ENCODE data around the gene BIN1.

DNA sequence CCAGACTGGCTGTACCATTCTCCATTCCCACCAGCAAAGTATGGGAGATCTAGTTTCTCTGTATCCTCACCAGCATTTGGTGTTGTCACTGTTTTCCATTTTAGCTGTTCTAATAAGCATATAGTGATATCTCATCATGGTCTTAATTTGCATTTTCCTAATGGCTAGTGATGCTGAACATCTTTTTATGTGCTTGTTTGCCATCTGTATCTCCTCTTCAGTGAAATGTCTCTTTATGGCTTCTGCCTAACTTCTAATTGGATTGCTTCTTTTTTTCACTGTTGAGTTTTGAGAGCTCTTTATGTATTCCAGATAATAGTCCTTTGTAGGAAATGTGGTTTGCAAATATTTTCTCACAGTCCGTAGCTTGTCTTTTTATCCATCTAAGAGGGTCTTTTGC lies 18.9 kb upstream of the BIN1 start:
- TF ChIP-seq, protein P1, sequence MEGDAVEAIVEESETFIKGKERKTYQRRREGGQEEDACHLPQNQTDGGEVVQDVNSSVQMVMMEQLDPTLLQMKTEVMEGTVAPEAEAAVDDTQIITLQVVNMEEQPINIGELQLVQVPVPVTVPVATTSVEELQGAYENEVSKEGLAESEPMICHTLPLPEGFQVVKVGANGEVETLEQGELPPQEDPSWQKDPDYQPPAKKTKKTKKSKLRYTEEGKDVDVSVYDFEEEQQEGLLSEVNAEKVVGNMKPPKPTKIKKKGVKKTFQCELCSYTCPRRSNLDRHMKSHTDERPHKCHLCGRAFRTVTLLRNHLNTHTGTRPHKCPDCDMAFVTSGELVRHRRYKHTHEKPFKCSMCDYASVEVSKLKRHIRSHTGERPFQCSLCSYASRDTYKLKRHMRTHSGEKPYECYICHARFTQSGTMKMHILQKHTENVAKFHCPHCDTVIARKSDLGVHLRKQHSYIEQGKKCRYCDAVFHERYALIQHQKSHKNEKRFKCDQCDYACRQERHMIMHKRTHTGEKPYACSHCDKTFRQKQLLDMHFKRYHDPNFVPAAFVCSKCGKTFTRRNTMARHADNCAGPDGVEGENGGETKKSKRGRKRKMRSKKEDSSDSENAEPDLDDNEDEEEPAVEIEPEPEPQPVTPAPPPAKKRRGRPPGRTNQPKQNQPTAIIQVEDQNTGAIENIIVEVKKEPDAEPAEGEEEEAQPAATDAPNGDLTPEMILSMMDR (IDR thresholded peaks at IDR 0.05) = no peak
- no peak for TF ChIP-seq POLR2A (IDR thresholded peaks at IDR 0.05)
